WERI-Rb-1 (cell line): ENCODE data around the gene DLG1.
A peak's percentile ranks its signal among the peaks of the same experiment; 100 is the strongest.

Experiments used
- DNase-seq: peaks from one replicate; pipeline ENCODE4 v3.0.0-alpha.2; 2020
- H3K27ac ChIP-seq: fragments of 250-450 bp; sonication (Bioruptor Pico); 2 replicates; pipeline ENCODE4 v1.5.1; 2020; ENCODE audit warnings: mild to moderate bottlenecking, moderate library complexity
- H3K27me3 ChIP-seq: fragments of 250-450 bp; sonication (Bioruptor Pico); 2 replicates; pipeline ENCODE4 v1.5.1; 2021; ENCODE audit warnings: mild to moderate bottlenecking, low read depth, moderate library complexity; ENCODE audit not compliant: insufficient read depth, severe bottlenecking
- H3K36me3 ChIP-seq: fragments of 250-450 bp; sonication (Bioruptor Pico); 2 replicates; pipeline ENCODE4 v1.5.1; 2020; ENCODE audit warnings: mild to moderate bottlenecking, moderate library complexity
- H3K4me3 ChIP-seq: 2 replicates; pipeline ENCODE4 v1.5.1; 2011; ENCODE audit warnings: low read depth, mild to moderate bottlenecking, control low read depth, low read length
- H3K9me3 ChIP-seq: fragments of 250-450 bp; sonication (Bioruptor Pico); 2 replicates; pipeline ENCODE4 v1.5.1; 2021; ENCODE audit warnings: mild to moderate bottlenecking, moderate library complexity; ENCODE audit not compliant: severe bottlenecking
- CTCF ChIP-seq: IDR thresholded peaks from 2 replicates; pipeline ENCODE4 v1.5.1; 2011; ENCODE audit warnings: low read depth, mild to moderate bottlenecking, control low read depth, inconsistent platforms, low read length

Gene DLG1

GRCh38 chr3:197298341-197298944, at the start of gene DLG1:
Gene DLG1, minus strand, starts transcription at chr3:197298612. Its CDS starts 1,408 bp downstream, at chr3:197297204.
- no peak for TF ChIP-seq CTCF
- peak within 1 kb of the TSS; percentile 73 for H3K4me3 ChIP-seq
- no peaks in the 10 kb centered on the region for H3K9me3 ChIP-seq
- peak; percentile 83 for DNase-seq
- H3K27me3 ChIP-seq: no peaks in the 10 kb centered on the region
- peaks cover 18% of the 10 kb centered on the region for H3K36me3 ChIP-seq
- peak within 1 kb of the TSS; percentile 96 for H3K27ac ChIP-seq

- no peak for TF ChIP-seq CTCF
- no peak for DNase-seq
- Histone ChIP-seq H3K36me3 (no peaks in the 10 kb centered on the region), H3K27me3 (no peaks in the 10 kb centered on the region), H3K9me3 (no peaks in the 10 kb centered on the region), H3K4me3 (no peak overlapping the region), H3K27ac (no peak overlapping the region)
Observed at GRCh38 chr3:197348014-197348413, 49.6 kb upstream of the DLG1 start.

GRCh38 chr3:197345390-197345789, 47.0 kb upstream of the DLG1 start:
- no peaks in the 10 kb centered on the region for H3K27me3 ChIP-seq
- TF ChIP-seq CTCF: no peak
- H3K27ac ChIP-seq: no peak overlapping the region
- H3K36me3 ChIP-seq: no peaks in the 10 kb centered on the region
- DNase-seq: no peak
- no peak overlapping the region for H3K4me3 ChIP-seq
- no peaks in the 10 kb centered on the region for H3K9me3 ChIP-seq

- DNase-seq: no peak
- no peak for TF ChIP-seq CTCF
- Histone ChIP-seq H3K36me3 (no peaks in the 10 kb centered on the region), H3K27me3 (no peaks in the 10 kb centered on the region), H3K4me3 (no peak overlapping the region), H3K27ac (no peak overlapping the region), H3K9me3 (no peaks in the 10 kb centered on the region)
Observed at GRCh38 chr3:197344582-197345318, 46.3 kb upstream of the DLG1 start.

GRCh38 chr3:197343656-197344408, 45.4 kb upstream of the DLG1 start:
- H3K4me3 ChIP-seq: no peak overlapping the region
- H3K27ac ChIP-seq: no peak overlapping the region
- H3K27me3 ChIP-seq: no peaks in the 10 kb centered on the region
- no peaks in the 10 kb centered on the region for H3K9me3 ChIP-seq
- DNase-seq: no peak
- no peak for TF ChIP-seq CTCF
- H3K36me3 ChIP-seq: no peaks in the 10 kb centered on the region
